Ecto neural progenitor cell (in vitro differentiated cells): ENCODE results near the gene FBXW2.

Source experiments
- DNase-seq: peaks from one replicate; pipeline ENCODE4 v3.0.0-alpha.2; 2018; ENCODE audit warnings: low spot score

FBXW2 gene

DNA sequence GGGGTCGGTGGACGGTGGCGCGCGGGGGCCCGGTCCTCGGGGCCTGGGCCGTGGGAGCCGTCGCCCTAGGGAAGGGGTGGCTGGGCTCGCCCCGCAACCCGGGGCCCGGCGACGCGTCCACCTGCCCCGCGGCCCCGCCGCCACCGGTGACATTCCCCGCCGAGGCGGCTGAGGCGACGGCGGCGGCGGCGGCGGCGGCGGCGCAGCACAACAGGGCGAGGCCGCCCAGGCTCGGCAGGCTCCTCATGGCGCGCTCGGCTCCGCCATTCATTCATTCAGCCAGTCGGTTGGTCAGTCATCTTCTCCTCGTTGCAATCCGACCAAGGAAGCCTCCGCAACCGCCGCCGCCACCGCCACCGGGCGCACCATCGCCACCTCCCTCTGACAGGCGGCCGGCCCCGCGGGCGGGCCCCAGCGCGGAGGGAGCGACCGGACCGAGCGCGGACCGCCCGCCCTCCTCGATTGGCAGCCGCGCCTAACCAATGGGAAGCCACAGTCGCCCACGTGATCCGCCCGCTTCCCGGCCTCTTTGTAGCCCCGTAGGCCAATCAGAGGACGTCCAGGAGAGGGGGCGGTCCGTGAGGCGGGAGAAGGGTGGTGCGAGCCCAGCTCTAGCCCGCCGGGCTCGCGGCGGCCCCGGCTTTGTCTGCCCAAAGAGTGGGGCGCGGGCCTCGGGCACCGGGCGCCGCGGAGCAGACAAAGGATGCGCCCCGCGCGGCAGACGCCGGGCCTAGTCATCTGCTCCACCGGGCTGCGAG is 78.9 kb downstream of the FBXW2 start, which contains the start of gene MEGF9:
TSS of gene MEGF9 (minus strand) at position 383 of the 758 bp plus-strand sequence. CDS start at position 271, 112 bp downstream.
- DNase-seq, result peak; percentile 98

DNA sequence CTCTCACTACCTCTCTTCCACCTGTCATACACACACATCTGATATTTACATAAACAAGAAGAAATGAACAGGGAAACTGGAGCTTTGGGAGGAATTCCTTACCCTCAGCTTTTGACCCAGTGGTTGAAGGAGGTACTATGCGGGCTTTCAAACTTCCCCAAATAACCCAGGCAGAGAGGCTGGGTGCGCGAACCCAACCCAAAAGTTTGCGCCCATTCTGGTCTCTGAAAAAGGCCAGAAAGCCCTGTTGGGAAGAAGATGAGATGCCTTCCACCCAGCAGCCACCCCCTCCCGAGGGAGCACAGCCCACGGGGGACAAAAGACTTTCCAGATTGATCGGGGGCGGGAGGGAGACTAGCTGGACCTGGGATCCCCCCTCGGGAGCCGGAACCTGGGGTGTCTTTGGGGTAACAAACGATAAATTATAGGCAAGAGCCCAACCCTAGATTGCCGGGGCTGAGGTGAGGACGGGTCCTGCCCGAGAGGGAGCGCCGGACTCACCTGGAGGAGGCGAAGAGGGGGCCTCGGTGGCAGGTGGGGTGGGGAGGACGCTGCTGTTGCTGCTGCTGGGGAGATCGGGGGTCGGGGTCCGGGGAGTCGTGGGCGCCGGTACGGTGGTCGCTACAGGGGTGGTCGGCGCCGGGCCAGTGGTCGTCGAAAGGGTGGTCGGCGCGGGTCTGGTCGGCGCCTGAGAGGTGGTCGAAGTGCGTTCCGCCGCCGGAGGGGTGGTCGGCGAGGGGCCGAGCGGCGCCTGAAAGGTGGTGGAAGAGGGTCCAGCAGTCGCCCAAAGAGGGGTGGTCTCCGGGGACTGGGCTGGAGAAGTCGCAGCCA is 79.7 kb downstream of the FBXW2 start:
- DNase-seq, result no peak

DNA sequence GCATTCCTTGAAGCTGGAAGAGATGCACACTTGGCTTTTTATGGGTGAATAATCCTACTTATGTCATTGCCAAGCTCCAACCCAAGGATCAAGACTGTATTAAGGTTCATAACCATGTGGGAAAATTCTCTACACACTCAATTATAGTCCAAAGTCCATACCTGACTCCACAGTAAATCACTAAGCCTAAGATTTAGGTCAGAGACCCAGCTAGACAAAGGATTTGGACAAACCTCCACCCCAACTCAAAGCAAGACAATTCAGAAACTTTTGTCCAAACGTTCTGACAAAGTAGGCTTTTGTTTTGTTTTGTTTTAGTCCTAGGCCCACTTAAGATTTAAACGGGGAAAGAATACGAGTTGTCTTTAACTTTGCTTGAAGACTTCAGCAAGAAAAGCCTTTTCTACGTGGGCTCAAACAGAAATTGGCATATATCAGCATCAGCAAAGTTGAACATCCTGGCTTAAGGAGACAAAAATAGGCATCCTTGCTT is 80.6 kb downstream of the FBXW2 start:
- DNase-seq, result no peak

DNA sequence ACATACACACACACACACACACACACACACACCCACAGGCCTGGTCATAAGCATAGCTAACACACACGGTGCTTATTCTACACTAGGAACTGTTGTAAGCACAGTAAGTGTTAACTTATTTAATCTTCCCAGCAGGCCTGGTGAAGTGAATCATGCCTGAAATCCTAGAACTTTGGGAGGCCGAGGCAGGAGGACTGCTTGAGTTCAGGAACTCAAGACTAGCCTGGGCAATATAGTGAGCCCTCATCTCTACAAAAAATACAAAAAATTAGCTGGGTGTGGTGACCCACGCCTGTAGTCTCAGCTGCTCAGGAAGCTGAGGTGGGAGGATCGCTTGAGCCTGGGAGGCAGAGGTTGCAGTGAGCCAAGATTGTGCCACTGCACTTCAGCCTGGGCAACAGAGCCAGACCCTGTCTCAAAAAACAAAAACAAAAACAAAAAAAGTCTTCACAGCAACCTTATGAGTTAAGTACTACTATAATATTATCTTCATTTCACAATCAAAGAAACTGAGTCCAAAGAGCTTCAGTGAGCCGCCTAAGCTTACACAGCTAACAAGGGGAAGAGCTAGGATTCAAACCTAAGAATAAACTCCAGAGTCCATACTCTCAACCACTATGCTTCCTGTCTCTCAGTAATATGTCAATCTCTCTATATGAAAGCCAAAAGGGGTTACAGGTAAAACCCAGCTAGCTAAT is 81.2 kb downstream of the FBXW2 start:
- no peak for DNase-seq

DNA sequence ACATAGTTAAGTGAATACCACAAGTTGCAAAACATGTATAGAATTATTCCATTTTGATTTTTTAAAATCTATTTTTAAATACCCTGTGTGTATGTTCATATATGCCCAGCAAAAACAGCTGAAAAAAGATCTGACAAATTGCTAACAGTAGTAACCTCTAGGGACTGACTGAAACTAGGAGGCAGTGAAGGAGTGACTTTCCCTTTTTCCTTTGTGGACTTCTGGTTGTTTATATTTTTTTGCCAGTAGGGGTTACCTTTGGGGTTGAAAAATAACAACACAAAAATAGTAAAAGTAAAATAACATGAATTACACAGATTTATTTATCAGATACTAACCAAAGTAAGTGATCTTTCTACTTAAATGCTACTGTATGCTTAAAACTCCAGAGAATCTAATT is 81.9 kb downstream of the FBXW2 start:
- no peak for DNase-seq

DNA sequence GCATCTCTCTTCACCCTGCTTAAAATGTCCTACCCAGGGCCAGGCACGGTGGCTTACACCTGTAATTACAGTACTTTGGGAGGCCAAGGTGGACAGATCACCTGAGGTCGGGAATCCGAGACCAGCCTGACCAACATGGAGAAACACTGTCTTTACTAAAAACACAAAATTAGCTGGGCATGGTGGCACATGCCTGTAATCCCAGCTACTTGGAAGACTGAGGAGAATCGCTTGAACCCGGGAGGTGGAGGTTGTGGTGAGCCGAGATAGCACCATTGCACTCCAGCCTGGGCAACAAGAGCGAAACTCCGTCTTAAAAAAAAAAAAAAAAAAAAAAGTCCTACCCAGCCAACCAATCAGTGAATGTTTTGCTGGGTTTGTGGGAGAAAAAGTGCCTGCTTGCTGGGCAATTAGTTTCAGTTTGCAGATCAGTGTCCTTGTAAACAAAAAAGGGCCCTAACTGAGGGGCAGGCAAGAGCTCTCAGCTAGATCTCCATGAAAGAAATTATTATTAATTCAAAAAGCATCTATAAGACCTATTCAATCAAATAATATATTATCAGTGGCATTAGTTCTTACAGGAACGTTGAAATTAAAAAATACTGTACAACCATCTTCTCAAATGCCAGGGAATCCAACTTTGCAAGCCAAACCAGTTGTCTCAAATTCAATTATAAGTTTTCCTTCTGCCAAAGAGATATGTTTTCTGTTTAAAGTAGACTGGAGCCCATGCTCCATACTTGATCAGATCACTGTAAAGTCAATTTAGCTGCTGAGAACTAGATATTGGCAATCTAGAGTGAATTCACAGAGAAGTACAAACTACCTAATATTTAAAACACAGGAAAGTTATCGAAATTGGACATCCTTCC is 82.9 kb downstream of the FBXW2 start:
- DNase-seq, result no peak

DNA sequence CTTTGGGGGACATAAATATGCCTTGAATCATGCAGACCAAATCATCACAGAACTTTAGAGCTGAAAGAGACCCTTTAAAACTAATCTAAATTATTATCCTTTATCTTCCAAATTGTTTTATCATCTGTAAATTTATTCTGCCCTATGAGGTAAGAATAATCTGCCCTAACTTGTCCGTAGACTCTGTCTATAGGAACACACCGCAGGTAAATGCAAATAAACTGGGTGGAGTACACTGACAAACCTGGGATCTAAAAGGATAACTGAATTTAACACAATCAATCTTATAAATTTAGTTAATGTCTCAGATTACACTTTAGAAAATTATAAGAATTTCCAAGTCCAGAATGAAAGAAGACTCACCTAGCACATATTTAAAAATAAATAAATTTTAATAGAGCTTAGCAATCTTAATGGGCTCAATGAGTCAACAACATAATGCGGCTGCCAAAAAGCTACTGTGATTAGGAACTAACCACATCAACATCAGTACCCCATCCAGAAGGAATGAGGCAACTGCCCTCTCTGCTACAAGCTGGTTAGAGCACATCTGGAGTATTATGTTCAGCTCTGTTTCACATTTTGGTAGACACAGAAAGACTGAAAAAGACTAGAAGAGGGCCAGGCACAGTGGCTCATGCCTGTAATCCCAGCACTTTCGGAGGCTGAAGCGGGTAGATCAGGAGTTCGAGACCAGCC is 84.5 kb downstream of the FBXW2 start:
- no peak for DNase-seq

DNA sequence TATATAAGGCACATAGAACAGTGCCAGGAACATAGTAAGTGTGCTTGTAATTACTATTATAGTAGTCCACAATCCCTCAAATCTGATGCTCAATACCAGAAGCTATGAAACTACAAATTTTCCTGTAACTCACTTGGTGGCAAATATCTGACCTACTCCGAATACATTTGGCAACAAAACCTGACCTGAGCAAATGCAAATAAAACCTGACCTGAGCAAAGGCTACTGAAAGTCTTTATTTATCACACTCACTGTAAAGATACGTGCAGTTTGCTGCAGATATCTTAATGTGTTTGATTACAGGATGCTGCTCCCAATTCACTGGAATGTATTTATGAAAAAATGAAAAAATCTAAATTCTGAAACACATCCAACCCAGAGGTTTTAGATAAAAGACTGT is 86.0 kb downstream of the FBXW2 start:
- no peak for DNase-seq
